ENCODE results near the gene ZBTB16.
A peak's percentile ranks its signal among the peaks of the same experiment; 100 is the strongest.

Gene ZBTB16

GRCh38 chr11:114102993-114103896, 43.7 kb downstream of the ZBTB16 start:
- DNase-seq (ENCODE audit: low read depth): no peak
- H3K4me3 ChIP-seq (ENCODE audit: control insufficient read depth, low read depth, low read length): no peak overlapping the region
- no peak for TF ChIP-seq CTCF (conservative IDR thresholded peaks at IDR 0.05; ENCODE audit: control insufficient read depth, insufficient read depth, low read depth, low read length)

GRCh38 chr11:114105611-114106010, 46.1 kb downstream of the ZBTB16 start:
- no peak overlapping the region for H3K4me3 ChIP-seq (ENCODE audit: control insufficient read depth, low read depth, low read length)
- DNase-seq (ENCODE audit: low read depth): no peak
- no peak for TF ChIP-seq CTCF (conservative IDR thresholded peaks at IDR 0.05; ENCODE audit: control insufficient read depth, insufficient read depth, low read depth, low read length)

- TF ChIP-seq CTCF (conservative IDR thresholded peaks at IDR 0.05; ENCODE audit: control insufficient read depth, insufficient read depth, low read depth, low read length): no peak
Measured at GRCh38 chr11:114106047-114106446, 46.5 kb downstream of the ZBTB16 start.

GRCh38 chr11:114106986-114107385, 47.5 kb downstream of the ZBTB16 start:
- H3K4me3 ChIP-seq (ENCODE audit: control insufficient read depth, low read depth, low read length): no peak overlapping the region
- no peak for DNase-seq (ENCODE audit: low read depth)
- TF ChIP-seq CTCF (conservative IDR thresholded peaks at IDR 0.05; ENCODE audit: control insufficient read depth, insufficient read depth, low read depth, low read length): no peak

More at GRCh38 chr11:114106047-114106446, 46.5 kb downstream of the ZBTB16 start:
- no peak for DNase-seq (ENCODE audit: low read depth)
- no peak overlapping the region for H3K4me3 ChIP-seq (ENCODE audit: control insufficient read depth, low read depth, low read length)

- TF ChIP-seq CTCF (conservative IDR thresholded peaks at IDR 0.05; ENCODE audit: control insufficient read depth, insufficient read depth, low read depth, low read length): no peak
- no peak for DNase-seq (ENCODE audit: low read depth)
- no peak overlapping the region for H3K4me3 ChIP-seq (ENCODE audit: control insufficient read depth, low read depth, low read length)
Measured at GRCh38 chr11:114108501-114109205, 49.1 kb downstream of the ZBTB16 start.

- TF ChIP-seq CTCF (conservative IDR thresholded peaks at IDR 0.05; ENCODE audit: control insufficient read depth, insufficient read depth, low read depth, low read length): no peak
- no peak overlapping the region for H3K4me3 ChIP-seq (ENCODE audit: control insufficient read depth, low read depth, low read length)
- DNase-seq (ENCODE audit: low read depth): peak; percentile 34
Measured at GRCh38 chr11:114109206-114110090, 49.9 kb downstream of the ZBTB16 start.
